SK-N-MC (cell line): ENCODE measurements around the gene SZT2.

Source experiments
- EZH2 ChIP-seq: fragments of 200-600 bp; sonication (generic); IDR thresholded peaks from one replicate; pipeline ENCODE4 v1.6.1; 2017; ENCODE audit warnings: antibody characterized with exemption
- POLR2AphosphoS5 ChIP-seq: IDR thresholded peaks from 2 replicates; pipeline ENCODE4 v1.6.1; 2012; ENCODE audit warnings: mild to moderate bottlenecking, low read depth, low read length, borderline replicate concordance

- TF ChIP-seq EZH2, result no peak
- no peak for TF ChIP-seq POLR2AphosphoS5
These were observed 16.2 kb downstream of the SZT2 start for GRCh38 chr1:43405876-43406234.
